HG03558 (cell line): ENCODE results near the gene JADE2.

Experiments used
- ATAC-seq: cut with Tn5 transposase; IDR thresholded peaks from one replicate; pipeline ENCODE4 v1.9.1; 2021; ENCODE audit warnings: moderate number of reproducible peaks; ENCODE audit not compliant: unreplicated experiment; ENCODE audit errors: extremely low read depth

Gene JADE2

GRCh38 chr5:134609232-134609851 lies 83.9 kb downstream of the JADE2 start:
- no peak for ATAC-seq

GRCh38 chr5:134610725-134611124 lies 85.3 kb downstream of the JADE2 start:
- ATAC-seq = no peak

- ATAC-seq = no peak
Measured at GRCh38 chr5:134611515-134611914, 86.0 kb downstream of the JADE2 start.

GRCh38 chr5:134614450-134615085 lies 89.1 kb downstream of the JADE2 start:
- ATAC-seq = no peak

- no peak for ATAC-seq
Measured at GRCh38 chr5:134620634-134621033, 95.2 kb downstream of the JADE2 start.

GRCh38 chr5:134625559-134625958 lies 100.1 kb downstream of the JADE2 start:
- ATAC-seq = no peak

- ATAC-seq = no peak
Measured at GRCh38 chr5:134626369-134627014, 101.0 kb downstream of the JADE2 start.
